Activated T-helper 1 cell treated with anti-CD3 and anti-CD28 coated beads, Interleukin-2, amount 50 U/mL, for 16 hours (primary cell): ENCODE measurements around the gene SSC4D.
"Not testable (repeated sequence)": the region's sequence is repeated elsewhere in the genome, so short reads cannot be mapped to it uniquely, and the experiment has no call there.

Source experiments
- DNase-seq, 2 donors: peaks; one replicate each; pipeline ENCODE4 v3.0.0-alpha.2; 2020; ENCODE audit warnings: low read depth in 1 of 2, low spot score in 1 of 2

SSC4D gene

GRCh38 chr7:76423666-76424412 is 14.3 kb upstream of the SSC4D start:
- DNase-seq = no peak

DNA sequence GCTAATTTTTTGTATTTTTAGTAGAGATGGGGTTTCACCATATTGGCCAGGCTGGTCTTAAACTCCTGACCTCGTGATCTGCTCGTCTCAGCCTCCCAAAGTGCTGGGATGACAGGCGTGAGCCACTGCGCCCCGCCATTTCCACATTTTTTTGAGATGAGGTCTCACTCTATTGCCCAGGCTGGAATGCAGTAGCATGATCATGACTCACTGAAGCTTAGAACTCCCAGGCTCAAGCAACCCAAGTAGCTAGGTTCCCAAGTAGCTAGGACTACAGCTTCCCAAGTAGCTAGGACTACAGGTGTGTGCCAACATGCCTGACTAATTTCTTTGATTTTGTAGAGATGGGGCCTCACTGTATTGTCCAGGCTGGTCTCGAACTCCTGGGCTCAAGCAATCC is 11.6 kb upstream of the SSC4D start:
- DNase-seq = not testable (repeated sequence)

DNA sequence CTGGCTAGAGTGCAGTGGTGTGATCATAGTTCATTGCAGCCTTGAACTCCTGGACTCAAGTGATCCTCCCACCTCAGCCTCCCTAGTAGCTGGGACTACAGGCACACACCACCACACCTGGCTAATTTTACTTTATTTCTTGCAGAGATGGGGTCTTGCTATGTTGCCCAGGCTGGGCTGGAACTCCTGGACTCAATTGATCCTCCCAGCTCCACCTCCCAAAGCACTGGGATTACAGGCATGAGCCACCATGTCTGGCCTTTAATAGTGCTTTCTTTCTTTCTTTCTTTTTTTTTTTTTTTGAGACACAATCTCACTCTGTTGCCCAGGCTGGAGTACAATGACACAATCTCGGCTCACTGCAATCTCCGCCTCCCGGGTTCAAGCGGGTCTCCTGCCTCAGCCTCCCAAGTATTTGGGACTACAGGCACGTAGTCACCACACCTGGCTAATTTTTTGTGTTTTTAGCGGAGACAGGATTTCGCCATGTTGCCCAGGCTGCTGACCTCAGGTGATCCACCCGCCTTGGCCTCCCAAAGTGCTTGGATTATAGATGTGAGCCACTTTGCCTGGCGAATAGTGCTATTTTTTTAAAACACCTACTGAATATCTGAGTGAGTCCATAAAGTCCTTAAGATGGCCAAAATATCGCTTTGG is 8.3 kb upstream of the SSC4D start:
- not testable (repeated sequence) for DNase-seq

- DNase-seq = no peak
These were observed 2.8 kb upstream of the SSC4D start for GRCh38 chr7:76412249-76412648.

DNA sequence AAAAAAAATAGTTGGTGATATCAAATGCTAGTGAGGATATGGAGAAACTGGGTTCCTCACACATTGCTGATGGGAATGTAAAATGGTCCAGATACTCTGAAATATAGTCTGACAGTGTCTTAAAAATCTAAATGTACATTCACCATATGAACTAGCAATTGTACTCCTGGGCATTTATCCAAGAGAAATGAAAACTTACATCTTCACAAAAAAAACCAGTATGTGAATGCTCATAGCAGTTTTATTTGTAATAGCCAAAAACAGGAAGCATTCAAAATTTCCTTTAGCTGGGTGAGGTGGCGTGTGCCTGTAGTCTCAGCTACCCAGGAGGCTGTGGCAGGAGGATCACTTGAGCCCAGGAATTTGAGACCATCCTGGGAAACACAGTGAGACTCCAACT is 2.1 kb upstream of the SSC4D start:
- DNase-seq = no peak

DNA sequence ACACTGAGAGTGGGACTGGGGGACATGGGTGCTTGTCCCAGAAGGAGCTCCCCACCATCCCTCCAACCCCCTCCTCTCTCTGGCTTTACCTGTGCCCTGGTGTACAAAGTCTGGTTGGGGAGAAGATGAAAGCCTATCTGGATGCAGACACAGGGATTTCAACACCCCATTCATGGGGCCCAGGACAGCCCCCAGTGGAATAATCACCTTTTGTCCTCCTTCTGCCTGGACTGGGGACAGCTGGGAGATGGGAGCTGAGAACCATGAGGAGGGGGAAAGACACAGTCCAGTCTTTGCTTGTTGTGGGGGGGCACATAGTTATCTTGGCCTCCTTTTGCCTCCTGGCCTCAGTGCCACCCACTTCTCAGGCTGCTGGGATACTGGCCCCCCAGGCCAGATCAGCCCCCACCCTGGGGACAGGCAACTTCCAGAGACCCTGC is 1.4 kb downstream of the SSC4D start:
- DNase-seq = no peak

DNA sequence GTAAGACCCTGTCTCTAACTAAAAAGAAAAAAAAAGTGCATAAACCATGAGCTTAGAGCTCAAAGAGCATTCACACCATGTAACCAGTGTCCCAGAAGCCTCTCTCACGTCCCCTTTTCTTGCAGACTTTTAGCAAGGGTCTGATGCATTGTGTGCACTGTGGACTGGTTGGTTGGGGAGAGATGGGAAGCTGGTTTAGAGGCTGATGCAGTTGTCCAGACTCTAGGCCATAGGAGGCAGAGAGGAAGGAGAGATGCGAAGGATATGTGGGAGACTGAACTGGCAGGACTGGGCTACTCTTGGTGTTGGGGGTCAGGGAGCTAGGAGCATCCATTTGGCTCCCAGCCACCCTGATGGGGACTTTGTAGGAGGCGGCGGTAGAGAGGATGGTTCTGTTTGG is 1.8 kb downstream of the SSC4D start:
- no peak for DNase-seq

DNA sequence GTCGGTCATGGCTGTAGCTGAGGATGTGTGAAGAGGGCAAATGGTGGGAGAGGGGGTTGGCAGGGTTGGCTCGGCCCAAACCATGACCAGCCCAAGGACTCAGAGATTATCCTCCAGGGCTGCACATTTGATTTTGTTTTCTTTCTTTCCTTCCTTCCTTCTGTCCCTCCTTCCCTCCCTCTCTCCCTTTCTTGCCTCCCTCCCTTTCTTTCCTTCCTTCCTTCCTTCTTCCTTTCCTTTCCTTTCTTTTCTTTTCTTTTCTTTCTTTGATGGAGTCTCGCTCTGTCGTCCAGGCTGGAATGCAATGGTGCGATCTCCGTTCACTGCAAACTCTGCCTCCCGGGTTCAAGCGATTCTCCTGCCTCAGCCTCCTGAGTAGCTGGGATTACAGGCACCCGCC is 3.8 kb downstream of the SSC4D start:
- DNase-seq = no peak

DNA sequence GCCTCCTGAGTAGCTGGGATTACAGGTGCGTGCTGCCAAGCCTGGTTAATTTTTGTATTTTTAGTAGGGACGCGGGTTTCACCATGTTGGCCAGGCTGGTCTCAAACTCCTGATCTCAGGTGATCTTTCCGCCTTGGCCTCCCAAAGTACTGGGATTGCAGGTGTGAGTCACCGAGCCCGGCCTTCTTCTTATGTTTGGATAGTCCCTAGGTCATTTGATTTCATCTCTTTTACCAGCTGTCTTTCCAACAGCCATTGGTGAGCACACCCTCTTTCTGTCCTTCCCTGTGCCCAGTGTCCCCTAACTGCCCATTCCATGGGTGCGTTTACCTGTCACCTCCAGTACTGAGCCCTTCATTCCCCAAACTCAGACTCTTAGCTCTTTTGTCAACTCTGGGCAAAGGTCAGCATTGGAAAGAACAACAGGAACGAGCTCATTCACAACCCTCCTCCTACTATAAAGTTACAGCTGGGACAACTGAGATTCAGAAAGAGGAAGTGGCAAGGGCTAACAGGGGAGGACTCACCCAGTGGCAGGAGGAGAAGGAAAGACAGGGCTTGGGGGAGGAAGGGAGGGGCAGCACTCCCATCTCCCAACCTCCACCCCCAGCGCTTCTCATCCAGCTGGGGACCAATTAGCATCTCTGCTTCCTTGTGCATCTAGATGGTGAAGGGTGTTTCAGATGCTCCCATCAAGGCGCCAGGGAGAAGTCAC is 5.6 kb downstream of the SSC4D start:
- DNase-seq = no peak

DNA sequence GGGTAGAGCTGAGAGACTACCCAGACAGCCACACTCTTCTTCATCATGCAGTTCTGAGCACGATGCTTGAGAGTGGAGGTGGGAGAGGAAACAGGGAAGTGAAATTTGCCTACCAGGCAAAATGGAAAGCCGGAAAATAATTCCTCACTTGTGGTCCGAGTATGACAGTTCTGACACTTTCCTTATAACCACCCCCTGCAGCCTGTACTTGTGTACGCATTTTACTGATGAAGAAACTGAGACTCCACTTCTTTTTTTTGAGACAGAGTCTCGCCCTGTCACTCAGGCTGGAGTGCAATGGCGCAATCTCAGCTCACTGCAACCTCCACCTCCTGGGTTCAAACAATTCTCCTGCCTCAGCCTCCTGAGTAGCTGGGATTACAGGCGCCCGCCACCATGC is 6.4 kb downstream of the SSC4D start:
- not testable (repeated sequence) for DNase-seq

- no peak for DNase-seq
These were observed 9.2 kb downstream of the SSC4D start for GRCh38 chr7:76400248-76400647.

GRCh38 chr7:76397409-76398183 is 11.9 kb downstream of the SSC4D start:
- peak; percentile 67 to 72 for DNase-seq

DNA sequence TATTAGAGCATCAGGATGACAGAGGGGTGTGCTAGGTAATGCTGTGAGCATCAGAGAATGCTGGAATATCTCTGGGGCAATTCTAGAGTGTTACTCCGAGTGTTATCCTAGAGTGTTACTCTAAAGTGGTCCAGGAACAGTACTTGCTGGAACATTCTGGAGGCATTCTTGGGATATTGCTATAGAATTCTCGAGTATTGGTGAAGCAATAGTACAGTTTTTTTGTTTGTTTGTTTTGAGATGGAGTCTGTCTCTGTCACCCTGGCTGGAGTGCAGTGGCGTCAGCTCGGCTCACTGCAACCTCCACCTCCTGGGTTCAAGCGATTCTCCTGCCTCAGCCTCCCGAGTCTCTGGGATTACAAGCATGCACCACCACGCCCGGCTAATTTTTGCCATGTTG is 12.6 kb downstream of the SSC4D start:
- DNase-seq = no peak

GRCh38 chr7:76395965-76396726 is 13.4 kb downstream of the SSC4D start:
- no peak for DNase-seq

DNA sequence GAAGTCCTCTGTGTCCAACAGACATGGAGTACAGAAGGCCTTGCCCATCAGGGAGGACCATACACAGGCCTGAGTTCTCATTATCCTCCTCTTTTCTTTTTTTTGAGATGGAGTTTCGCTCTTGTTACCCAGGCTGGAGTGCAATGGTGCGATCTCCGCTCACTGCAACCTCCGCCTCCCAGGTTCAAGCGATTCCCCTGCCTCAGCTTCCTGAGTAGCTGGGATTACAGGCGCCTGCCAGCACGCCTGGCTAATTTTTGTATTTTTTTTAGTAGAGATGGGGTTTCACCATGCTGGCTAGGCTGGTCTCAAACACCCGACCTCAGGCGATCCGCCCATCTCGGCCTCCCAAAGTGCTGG is 13.9 kb downstream of the SSC4D start:
- DNase-seq = not testable (repeated sequence)

- DNase-seq = no peak
These were observed 14.5 kb downstream of the SSC4D start for GRCh38 chr7:76394957-76395356.

- peak; percentile 75 to 88 for DNase-seq
These were observed 16.1 kb downstream of the SSC4D start for GRCh38 chr7:76393116-76394031.

DNA sequence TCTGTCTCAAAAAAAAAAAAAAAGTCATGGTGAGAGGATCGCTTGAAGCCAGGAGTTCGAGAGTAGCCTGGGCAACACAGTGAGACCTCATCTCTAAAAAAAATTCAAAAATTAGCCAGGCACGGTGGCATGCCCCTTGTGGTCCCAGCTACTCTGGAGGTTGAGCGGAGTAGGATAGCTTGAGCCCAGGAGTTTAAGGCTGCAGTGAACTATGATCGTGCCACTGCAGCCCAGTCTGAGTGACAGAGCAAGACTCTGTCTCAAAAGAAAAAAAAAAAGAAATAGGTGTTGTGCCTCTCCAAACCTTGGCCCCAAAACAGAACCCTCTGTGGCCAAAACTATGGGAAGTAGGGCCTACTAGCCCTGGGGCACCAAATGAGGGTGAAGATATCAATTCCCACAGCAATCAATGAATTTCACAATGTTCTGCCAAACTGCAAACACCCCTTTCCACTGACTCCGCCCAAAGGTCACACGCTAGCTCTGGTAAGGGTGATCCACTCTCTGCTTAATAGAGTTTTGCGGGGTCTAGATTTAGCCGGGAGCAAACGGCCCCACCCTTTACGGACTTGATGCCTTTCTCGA is 16.9 kb downstream of the SSC4D start:
- no peak for DNase-seq

DNA sequence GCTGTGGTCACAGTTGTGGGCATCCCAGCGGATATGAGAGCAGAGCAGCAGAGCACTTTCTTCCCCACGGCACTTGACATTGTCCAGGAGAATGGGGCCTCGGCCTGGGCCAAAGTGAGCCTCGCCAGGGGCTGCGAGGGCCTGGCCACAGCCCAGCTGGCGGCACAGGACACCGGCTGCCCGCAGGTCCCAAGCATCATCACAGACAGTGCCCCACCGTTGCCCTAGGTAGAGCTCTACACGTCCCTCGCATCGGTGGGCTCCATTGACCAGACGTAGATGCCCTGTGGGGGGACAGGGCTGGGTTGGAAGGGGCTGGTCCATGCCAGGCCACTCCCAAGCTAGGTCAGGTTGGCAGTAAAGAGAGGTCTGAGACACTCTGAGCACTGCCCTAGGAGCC is 19.4 kb downstream of the SSC4D start:
- DNase-seq = no peak
